Stimulated activated CD8-positive, alpha-beta memory T cell treated with anti-CD3 and anti-CD28 coated beads, Interleukin-4, amount 100 ng/mL, for 1 hour (primary cell): Measurements from ENCODE around the gene SH3PXD2B.

ENCODE experiments used
- DNase-seq, 2 donors: peaks; one replicate each; pipeline ENCODE4 v3.0.0-alpha.2; 2020; ENCODE audit warnings: low read depth in 2 of 2, low spot score in 1 of 2

Gene SH3PXD2B

GRCh38 chr5:172437445-172438318, 16.6 kb downstream of the SH3PXD2B start:
- DNase-seq, result no peak

- DNase-seq, result no peak
These were observed 17.4 kb downstream of the SH3PXD2B start for GRCh38 chr5:172436879-172437369.

GRCh38 chr5:172436078-172436878, 18.0 kb downstream of the SH3PXD2B start:
- no peak for DNase-seq

GRCh38 chr5:172435362-172436077, 18.8 kb downstream of the SH3PXD2B start:
- DNase-seq, result no peak

GRCh38 chr5:172434251-172434650, 20.1 kb downstream of the SH3PXD2B start:
- DNase-seq, result no peak

- no peak for DNase-seq
These were observed 20.8 kb downstream of the SH3PXD2B start for GRCh38 chr5:172433513-172433912.

GRCh38 chr5:172433071-172433470, 21.3 kb downstream of the SH3PXD2B start:
- no peak for DNase-seq

GRCh38 chr5:172430354-172430753, 24.0 kb downstream of the SH3PXD2B start:
- DNase-seq, result no peak

- no peak for DNase-seq
These were observed 25.0 kb downstream of the SH3PXD2B start for GRCh38 chr5:172429201-172429940.

- DNase-seq, result no peak
These were observed 25.8 kb downstream of the SH3PXD2B start for GRCh38 chr5:172428224-172429166.

GRCh38 chr5:172427202-172427601, 27.1 kb downstream of the SH3PXD2B start:
- DNase-seq, result no peak

- no peak for DNase-seq
These were observed 28.2 kb downstream of the SH3PXD2B start for GRCh38 chr5:172426086-172426485.

GRCh38 chr5:172425402-172425801, 28.9 kb downstream of the SH3PXD2B start:
- DNase-seq, result no peak

- no peak for DNase-seq
These were observed 29.5 kb downstream of the SH3PXD2B start for GRCh38 chr5:172424808-172425207.

- DNase-seq, result no peak
These were observed 30.2 kb downstream of the SH3PXD2B start for GRCh38 chr5:172424111-172424490.

GRCh38 chr5:172423379-172424110, 30.8 kb downstream of the SH3PXD2B start:
- no peak for DNase-seq

- DNase-seq, result no peak
These were observed 32.1 kb downstream of the SH3PXD2B start for GRCh38 chr5:172422255-172422654.

GRCh38 chr5:172421020-172421419, 33.3 kb downstream of the SH3PXD2B start:
- DNase-seq, result no peak
